GM18909 (cell line): ENCODE measurements around the gene RBM12.

Experiments
- ATAC-seq: cut with Tn5 transposase; IDR thresholded peaks from one replicate; pipeline ENCODE4 v1.9.1; 2021; ENCODE audit warnings: mild to moderate bottlenecking; ENCODE audit not compliant: unreplicated experiment, poor library complexity

RBM12 gene

DNA sequence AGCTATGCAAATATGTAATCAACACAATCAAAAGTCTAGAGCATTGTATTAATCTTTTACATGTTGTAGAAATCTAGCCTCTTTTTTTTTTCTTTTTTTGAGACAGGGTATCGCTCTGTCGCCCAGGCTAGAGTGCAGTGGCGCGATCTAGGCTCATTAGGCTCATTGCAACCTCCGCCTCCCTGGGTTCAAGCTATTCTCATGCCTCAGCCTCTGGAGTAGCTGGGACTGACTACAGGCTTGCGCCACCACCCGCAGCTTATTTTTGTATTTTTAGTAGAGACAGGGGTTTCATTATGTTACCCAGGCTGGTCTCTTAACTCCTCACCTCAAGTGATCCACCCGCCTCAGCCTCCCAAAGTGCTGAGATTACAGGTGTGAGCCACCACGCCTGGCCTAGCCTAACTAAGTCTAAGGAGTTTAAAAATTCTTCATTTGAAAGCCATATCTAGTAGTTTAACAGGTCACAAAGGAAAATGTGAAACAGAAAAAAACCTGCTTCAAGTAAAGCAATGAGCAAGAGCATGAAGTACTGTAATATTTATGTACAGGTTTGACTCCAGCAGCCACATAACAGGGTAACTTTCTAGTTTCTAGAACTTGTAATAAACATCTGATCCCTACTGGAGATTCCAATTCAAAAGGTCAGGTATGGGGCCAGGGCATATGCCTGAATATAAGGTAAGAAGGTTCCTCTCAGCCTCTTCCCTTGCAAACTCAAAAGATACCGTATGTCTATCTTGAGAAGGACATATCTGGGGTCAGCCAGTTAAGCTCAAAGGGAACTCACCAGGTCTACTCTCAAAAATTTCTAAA is 4.4 kb downstream of the RBM12 start:
- ATAC-seq = no peak

DNA sequence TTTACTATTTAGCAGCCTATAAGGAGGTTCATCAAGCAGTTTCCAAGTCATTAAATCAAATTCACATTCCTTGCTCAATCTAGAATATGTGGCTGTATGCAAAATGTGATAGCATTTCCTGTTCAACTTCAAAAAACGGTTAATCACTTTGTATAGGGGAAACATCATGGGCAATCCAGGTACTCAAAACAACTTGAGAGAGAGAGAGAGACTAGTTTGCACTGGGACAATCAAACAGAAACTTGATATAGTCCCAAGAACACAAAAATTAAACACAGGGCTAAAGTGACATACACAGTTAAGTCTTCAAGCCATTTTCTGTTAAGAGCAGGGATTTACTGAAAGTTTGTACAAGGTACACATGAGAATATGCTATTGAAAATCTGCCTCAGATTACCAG is 7.4 kb downstream of the RBM12 start:
- no peak for ATAC-seq

DNA sequence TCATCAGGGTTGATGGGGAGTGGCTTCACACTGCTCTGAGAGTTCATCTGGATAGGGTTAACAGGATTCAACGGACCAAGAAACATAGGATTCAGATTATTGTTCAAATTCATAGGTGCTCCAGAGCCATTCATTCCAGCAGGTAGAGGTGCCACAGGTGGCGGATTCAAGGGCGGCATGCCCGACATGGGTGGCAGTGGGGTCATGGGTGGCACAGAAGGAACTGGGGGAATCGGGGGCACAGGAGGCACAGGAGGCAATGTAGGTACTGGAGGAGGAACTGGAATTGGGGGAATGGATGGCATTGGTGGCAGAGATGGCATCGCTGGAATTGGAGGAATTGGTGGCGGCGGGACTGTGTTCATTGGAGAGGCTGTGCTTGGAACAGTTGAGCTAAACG is 10.3 kb downstream of the RBM12 start:
- ATAC-seq = no peak

DNA sequence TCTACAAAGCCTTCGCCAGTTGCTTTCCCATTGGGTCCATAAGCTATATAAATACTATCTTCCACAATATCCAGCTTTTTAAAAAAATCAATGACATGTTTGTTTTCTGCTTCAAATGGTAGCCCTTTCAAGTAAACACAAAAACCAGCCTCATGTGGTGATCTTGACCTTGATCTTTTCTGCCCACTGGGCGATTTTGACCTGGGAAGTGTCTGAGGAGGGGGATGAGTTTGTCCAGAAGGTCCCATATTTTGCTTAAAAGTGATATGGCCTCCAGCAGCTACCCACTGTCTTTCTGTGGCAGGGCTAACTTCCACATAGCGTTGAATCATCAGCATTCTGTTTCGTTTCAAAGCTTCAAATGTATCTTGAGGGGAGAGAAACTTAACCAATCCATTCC is 10.8 kb downstream of the RBM12 start:
- no peak for ATAC-seq

DNA sequence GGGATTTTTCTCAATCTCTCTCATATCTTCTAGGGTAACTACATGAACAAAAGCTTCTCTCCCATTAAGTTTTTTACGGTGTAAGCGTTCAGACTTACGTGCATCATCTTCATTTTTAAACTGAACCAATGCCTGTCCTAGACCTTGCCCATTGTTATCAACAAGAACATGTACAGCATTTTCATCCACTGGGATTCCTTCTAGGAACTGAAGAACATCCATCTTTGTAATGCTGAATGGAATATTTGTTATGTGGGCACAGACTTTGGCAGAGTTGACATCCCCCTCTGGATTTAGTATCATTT is 11.3 kb downstream of the RBM12 start:
- no peak for ATAC-seq

DNA sequence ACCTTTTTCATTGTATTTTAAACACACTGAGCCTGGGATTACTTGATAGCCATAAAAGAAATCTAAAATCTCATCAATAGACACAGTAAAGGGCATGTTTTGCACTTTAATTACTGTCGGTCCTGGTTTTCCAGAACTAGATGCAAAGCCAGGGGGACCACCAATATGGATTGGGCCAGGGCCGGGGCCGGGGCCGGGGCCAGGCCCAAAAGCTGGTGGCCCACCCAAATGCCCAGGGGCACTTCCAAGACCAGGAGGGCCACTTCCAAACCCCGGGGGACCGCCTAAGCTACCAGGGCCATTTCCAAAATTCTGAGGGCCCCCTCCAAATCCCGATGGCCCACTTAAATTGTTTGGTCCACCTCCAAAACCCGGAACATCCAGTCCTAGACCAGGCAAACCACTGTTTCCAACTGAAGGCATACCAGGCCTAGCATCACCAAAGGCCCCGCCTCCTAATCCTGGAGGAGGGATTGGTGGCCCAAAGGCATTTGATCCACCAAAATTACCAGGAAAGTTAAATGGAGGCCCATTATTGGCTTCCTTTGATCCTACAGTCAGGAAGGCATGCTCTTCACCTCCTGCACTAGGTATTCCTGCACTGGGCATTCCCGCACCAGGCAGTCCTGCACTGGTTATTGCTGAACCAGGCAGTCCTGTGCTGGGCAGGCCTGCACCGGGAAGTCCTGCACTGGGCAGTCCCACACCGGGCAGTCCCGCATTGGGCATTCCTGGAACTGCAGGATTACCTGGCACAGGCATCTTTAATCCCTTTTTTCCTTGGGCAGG is 11.9 kb downstream of the RBM12 start:
- ATAC-seq = no peak

DNA sequence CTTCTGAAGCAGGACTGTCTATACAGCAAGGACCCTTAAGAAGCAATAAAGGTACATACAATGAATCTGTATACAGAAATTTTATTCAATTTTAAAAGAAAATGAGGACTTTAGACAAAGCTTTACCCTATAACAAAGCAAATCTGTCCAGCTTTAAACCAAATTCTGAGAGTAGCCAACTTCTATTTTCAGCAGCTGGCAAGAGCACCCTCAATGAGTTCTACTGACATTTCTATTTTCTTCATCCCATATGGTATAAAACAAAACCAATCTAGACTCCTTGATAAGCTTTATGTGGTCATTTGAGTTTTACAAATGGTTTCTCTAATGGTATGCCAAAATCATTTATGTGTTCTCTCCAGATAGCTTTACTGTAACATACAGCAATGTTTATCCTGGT is 12.7 kb downstream of the RBM12 start:
- ATAC-seq = no peak

DNA sequence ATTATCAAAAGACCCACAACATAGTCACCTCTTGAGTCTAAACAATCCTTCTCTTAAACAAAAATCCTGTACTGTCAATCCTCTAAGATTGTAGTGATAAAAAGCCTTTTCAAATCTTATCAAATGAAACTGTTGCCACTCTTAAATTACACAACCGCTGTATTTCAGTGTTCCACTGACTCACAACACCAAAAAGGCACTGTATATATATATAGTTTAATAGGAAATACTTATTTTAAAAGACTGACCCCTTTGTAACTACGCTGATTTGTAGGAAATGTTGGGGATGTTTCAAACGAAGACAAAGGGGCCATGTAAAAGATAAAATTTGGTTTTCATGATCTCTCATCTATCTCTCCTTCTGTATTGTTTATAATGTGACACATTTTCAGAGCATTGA is 14.1 kb downstream of the RBM12 start:
- ATAC-seq = no peak

DNA sequence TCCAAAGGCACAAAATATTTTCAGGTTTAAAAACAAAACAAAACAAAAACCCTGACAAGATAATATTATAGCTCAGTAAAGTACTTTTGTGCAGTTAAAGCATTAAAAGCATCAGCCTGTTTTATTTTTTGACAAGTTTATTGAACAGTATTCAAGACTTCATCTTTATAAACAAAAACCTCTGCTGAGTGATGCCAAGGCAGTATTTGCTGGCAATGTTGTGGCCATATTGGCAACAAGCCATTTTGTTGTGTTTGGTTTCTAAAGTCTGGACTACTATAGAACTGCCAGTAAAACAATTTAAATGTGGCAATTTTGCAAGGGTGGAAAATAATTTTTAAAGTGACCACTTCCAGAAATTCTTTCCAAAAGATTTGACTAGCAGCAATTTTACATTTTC is 15.9 kb downstream of the RBM12 start:
- ATAC-seq = no peak

DNA sequence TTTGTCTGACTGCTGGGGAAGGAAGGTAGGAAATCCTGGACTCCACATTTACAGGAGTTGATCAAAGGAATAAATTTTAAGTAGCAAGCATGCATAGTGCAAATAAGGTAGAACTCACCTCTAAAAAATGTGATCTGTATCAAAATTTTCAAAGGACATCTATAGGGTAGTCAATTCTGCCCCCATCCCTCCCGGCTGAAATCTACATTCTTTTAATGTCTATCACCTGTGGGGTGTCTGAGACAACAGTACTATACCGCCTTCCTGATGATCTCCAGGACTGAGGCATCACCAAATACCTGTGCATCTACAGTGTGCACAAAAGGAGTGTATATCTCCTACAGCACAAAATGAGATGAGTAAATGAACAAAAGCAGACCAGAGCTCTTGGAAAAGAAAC is 19.9 kb downstream of the RBM12 start:
- no peak for ATAC-seq

DNA sequence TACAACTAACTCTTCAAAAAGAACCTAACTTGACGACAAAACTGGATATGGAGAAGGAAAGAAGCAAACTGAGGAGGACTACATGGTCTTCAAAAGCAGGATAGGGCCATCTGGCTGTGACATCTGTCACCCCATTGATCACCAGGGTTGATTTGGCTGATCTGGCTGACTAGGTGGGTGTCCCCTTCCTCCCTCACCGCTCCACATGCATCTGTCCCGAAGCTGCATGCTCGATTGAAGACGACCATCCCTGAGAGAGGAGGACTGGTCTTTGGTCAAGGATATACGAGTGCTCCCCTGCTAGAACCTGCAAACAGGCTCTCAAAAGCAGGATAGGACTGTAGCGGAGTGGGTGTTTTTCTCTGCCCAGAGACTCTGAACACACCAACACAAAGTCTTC is 21.7 kb downstream of the RBM12 start:
- ATAC-seq = no peak

DNA sequence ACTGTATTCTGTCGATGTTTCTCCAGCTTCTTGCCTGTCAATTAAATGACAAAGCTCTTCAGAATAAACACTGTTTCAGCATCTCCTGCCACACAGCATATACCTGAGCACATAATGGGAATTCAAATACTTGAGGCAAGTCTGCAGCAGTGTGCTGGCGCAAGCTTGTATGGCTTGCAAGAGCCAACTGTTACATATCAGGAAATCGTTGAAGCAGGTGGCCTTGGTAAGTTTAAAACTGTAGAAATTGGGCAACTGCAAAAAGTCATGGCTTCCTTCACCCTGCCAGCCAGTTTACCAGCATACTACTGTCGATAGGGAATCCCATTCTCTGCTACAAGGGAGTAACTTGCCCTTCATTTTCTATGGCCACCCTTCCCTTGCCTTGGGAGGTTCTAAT is 23.0 kb downstream of the RBM12 start:
- ATAC-seq = no peak

DNA sequence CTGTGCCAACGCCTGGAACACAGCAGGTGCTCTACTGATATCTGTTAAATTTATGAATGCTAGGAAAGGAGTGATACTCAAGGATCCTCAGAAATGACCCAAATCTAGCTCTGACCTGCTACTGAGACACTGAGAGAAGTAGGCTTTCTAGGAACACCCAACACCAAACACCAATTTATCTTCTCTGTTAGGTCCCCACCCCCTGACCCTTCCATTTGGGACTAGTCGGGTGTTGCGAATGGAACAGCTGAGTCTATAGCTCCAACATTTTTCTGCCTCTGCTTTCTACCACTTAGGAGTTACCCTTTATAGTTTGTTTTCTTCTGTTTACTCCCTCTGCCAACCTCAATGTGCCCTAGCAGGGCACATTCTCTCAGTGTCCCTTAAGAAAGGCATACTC is 24.0 kb downstream of the RBM12 start:
- no peak for ATAC-seq

DNA sequence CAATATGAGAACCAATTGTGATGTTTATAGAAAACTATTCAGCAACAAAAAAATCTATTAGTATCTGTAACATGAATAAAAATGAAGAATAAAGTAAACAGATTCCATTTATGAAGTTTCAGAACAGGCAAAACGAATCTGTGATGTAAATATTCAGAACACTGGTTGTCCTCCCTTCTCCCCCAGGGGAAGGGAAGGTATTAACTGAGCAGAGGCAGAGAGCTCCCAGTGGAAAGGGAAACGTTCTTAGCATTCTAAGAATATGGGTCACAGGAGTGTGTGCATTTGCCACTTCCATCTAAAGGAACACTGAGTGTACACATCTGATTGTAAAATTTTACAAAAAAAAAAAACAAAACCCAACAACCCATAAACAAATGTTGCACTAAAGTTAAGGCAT is 25.9 kb downstream of the RBM12 start:
- no peak for ATAC-seq

DNA sequence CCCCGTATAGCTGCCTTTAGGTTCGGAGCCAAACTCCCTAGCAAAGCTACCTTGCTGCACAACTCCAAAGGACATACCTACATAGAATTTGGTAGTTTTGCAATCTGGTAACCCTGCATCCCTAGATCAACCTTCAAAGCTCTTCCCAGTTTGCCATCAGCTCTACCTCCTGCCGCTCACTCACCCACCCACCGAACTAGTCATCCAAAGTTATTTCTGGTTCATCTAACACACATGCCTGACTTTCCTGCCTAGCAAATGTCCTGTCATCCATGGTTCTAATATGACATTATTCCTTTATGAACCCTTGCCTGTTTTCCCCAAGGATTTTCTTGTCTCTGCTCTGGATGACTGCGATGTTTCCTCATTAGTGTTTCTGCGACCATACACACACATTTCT is 27.4 kb downstream of the RBM12 start:
- ATAC-seq = no peak

DNA sequence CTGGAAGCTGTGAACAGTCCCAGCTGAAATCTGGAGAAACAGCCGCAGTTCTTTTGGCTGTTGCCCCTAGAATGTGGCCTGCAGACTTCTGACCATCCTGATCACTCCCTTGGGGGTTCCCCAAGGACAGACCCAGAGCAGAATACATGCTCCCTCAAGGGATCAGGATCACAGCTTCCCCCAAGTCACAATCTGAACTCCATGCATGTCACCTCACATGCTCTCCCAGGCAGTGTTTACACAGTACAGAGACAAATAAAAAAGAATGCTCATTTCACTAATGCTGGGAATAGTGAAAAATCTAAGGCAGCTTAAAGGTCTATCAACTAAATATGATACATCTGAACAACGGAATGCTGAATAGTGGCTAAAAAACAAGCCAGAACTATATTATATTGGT is 28.6 kb downstream of the RBM12 start:
- no peak for ATAC-seq

DNA sequence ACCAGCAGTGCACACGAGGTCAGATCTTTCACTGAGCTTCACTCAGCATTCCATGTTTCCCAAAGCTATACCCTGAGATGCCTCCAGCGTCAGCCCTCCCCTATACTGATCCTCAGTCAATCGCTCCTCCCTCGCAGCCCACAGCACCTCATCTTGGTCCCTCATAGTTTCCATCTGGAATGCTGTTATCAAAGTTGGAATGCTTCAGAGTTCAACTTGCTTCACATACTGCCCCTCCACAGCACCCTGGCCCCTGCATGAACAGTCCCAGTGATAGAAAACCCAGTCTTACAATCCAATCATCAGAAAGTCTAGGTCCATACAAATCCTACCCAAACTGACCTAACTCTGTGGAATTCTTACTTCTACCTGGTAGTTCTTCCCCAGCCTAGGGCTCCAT is 29.0 kb downstream of the RBM12 start:
- no peak for ATAC-seq

DNA sequence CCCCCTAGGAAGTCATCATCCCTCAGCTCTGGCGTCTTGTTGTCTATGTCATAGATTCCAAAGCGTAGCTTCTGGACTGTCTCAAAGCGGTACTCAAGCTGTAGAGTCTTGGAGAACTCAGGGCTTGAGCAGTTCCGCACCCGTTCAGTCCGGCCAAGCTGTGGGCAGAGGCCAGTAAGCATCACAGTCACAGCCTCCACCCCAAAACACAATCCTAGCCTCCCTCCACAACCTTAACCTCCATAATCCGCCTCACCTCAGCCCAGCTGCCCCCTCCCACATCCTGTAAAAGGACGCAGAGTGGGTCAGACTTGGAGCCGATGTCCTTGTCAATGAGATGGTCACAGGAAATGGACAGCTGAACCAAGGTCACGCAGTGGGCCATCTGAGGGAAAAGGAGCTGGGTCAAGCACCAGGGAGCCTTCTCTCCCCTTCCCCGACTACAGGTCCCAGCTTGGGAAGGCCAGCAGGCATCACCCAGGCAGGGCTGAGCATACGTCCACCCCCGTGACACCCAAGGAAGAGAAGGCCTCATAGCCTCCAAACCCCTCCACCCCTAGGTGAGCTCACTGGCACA is 32.1 kb downstream of the RBM12 start:
- no peak for ATAC-seq

DNA sequence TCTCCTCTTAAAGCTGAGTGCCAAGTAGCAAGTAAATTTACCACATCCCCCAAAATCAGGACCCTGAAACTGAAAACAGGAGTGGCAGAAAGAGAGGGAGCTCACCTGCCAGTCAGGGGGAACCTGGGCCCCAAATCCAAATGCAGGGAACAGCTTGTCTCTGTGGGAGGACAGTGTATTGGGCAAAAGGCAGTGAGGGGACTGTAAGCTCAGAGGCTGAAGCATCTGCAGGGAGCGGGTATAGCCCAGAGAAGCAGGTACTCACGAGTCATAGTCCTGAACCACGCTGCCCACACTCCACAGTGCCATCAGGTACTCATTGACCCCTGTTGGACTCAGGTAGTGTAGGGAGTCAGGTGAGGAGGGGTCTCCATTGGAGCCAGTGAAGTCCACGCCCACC is 34.1 kb downstream of the RBM12 start:
- no peak for ATAC-seq

DNA sequence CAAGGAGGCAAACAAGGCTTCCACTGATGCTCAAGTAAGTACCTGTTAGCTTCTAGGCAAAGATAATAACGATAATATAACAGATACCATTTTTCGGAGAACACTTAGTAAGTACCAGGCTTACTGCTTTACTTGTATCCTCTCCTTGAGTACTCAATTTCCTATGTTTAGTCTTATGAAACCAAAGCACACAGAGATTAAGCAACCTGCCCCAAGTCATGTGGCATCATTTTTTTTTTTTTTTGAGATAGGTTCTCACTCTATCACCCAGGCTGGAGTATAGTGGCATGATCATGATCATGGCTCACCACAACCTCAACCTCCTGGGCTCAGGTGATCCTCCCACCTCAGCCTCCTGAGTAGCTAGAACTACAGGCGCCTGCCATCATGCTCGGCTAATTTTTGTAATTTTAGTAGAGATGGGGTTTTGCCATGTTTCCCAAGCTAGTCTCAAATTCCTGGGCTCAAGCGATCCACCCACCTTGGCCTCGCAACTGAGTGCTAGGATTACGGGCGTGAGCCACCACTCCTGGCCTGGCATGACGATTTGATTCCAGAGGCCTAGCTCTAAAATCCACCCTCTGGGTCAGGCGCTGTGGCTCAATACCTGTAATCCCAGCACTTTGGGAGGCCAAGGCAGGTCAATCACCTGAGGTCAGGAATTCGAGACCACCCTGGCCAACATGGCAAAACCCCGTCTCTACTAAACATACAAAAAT is 35.1 kb downstream of the RBM12 start:
- no peak for ATAC-seq

DNA sequence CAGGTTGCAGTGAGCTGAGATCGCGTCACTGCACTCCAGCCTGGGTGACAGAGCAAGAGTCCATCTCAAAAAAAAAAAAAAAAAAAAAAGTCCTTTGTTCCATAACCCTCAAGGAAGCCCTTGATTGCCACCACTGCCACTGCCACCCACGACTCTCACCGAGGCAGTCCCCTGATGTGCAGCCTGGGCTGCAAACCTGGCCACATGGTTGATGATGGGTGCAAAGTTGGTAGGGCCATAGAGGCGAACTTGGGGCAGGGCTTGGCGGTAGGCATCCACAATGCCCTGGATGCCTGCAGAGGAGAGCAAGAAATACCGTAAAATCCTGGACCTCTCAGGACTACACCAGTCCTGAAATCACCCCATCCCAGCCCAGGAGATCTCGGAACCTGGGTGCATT is 37.6 kb downstream of the RBM12 start:
- ATAC-seq = no peak
